IMR-90 (cell line): ENCODE data around the gene WDR76. TPM values are rescaled to one million over a fixed set of nuclear protein-coding genes. Genes with fewer than 3 reads are reported as not detected.

Source experiments
- ATAC-seq: fragments of 200-7000 bp; cut with Tn5 transposase; 2 replicates; pipeline ENCODE4 v1.9.1; 2020; ENCODE audit warnings: low read depth, mild to moderate bottlenecking, moderate library complexity
- BruUV-seq: library from RNA; stranded (reverse); fragments of 400-500 nt; replicated peaks from 2 replicates; lab custom pipeline; 2021; lab: Mats Ljungman, UMichigan
- CTCF ChIA-PET: fragments of 300-600 bp; formaldehyde crosslinking; extraction: SDS; loops from one replicate; lab custom pipeline; 2021; ENCODE audit warnings: antibody characterized with exemption; lab: Yijun Ruan, JAX
- POLR2A ChIA-PET: fragments of 300-600 bp; sonication (Branson Sonifier 250); formaldehyde crosslinking; loops from one replicate; lab custom pipeline; 2022; ENCODE audit warnings: antibody characterized with exemption; ENCODE audit not compliant: unreplicated experiment; lab: Charles Lee
- DNase-seq: peaks from one replicate; pipeline ENCODE4 v3.0.0; 2013
- H2AFZ ChIP-seq: replicated peaks from 2 replicates; pipeline ENCODE3; 2013; ENCODE audit warnings: low read length, mild to moderate bottlenecking; ENCODE audit not compliant: poor library complexity
- H2AK5ac ChIP-seq: 2 replicates; pipeline ENCODE4 v1.6.1; 2013; ENCODE audit warnings: low read depth, low read length, inconsistent platforms
- H2AK9ac ChIP-seq: replicated peaks from 2 replicates; pipeline ENCODE3; 2013; ENCODE audit warnings: mild to moderate bottlenecking, low read depth, low read length, moderate library complexity; ENCODE audit not compliant: poor library complexity
- H2BK120ac ChIP-seq: 2 replicates; pipeline ENCODE4 v1.6.1; 2013; ENCODE audit warnings: low read depth, low read length, inconsistent platforms
- H2BK15ac ChIP-seq: 3 replicates; pipeline ENCODE4 v1.6.1; 2013; ENCODE audit warnings: low read depth, low read length, inconsistent platforms
- H2BK20ac ChIP-seq: 2 replicates; pipeline ENCODE4 v1.6.1; 2013; ENCODE audit warnings: low read depth, mild to moderate bottlenecking, inconsistent platforms, low read length, moderate library complexity
- H2BK5ac ChIP-seq: 2 replicates; pipeline ENCODE4 v1.6.1; 2013; ENCODE audit warnings: mild to moderate bottlenecking, low read depth, low read length, inconsistent platforms; ENCODE audit not compliant: poor library complexity, severe bottlenecking
- H3K14ac ChIP-seq: replicated peaks from 2 replicates; pipeline ENCODE4 v1.6.1; 2013; ENCODE audit warnings: low read depth, low read length, inconsistent platforms
- H3K18ac ChIP-seq: 2 replicates; pipeline ENCODE4 v1.6.1; 2013; ENCODE audit warnings: low read depth, low read length, control low read depth
- H3K23ac ChIP-seq: 2 replicates; pipeline ENCODE4 v1.6.1; 2013; ENCODE audit warnings: low read depth, low read length, inconsistent platforms
- H3K27ac ChIP-seq: 2 replicates; pipeline ENCODE4 v1.5.1; 2013; ENCODE audit warnings: mild to moderate bottlenecking, control low read depth, low read length; ENCODE audit not compliant: insufficient read depth
- H3K27me3 ChIP-seq: 2 replicates; pipeline ENCODE4 v1.6.1; 2013; ENCODE audit warnings: low read length; ENCODE audit not compliant: control insufficient read depth, insufficient read depth
- H3K36me3 ChIP-seq: 2 replicates; pipeline ENCODE4 v1.6.1; 2013; ENCODE audit warnings: low read length, mixed read lengths; ENCODE audit not compliant: control insufficient read depth, insufficient read depth
- H3K4ac ChIP-seq: 2 replicates; pipeline ENCODE4 v1.6.1; 2013; ENCODE audit warnings: low read depth, low read length, inconsistent platforms
- H3K4me1 ChIP-seq: 2 replicates; pipeline ENCODE4 v1.6.1; 2013; ENCODE audit warnings: low read length, mixed read lengths; ENCODE audit not compliant: control insufficient read depth, insufficient read depth
- H3K4me2 ChIP-seq: 2 replicates; pipeline ENCODE4 v1.6.1; 2013; ENCODE audit warnings: low read depth, mild to moderate bottlenecking, control low read depth, low read length, moderate library complexity
- H3K4me3 ChIP-seq: 2 replicates; pipeline ENCODE4 v1.5.1; 2013; ENCODE audit warnings: low read depth, mild to moderate bottlenecking, control low read depth, low read length, moderate library complexity; ENCODE audit not compliant: insufficient read depth
- H3K56ac ChIP-seq: 2 replicates; pipeline ENCODE4 v1.6.1; 2013; ENCODE audit warnings: low read length, inconsistent platforms; ENCODE audit not compliant: insufficient read depth; ENCODE audit errors: extremely low read depth
- H3K79me1 ChIP-seq, 2 experiments: 2 replicates each; pipeline ENCODE4 v1.6.1; 2013; ENCODE audit warnings: low read length in 2 of 2, inconsistent platforms in 1 of 2, low read depth in 1 of 2
- H3K9ac ChIP-seq: 2 replicates; pipeline ENCODE4 v1.6.1; 2013; ENCODE audit warnings: low read depth, low read length, control low read depth
- H3K9me1 ChIP-seq: 2 replicates; pipeline ENCODE4 v1.6.1; 2013; ENCODE audit warnings: low read length, inconsistent platforms; ENCODE audit not compliant: insufficient read depth
- H3K9me3 ChIP-seq: 2 replicates; pipeline ENCODE4 v1.6.1; 2013; ENCODE audit warnings: low read length; ENCODE audit not compliant: control insufficient read depth, insufficient read depth
- H4K20me1 ChIP-seq: 2 replicates; pipeline ENCODE4 v1.6.1; 2013; ENCODE audit warnings: low read length, inconsistent platforms; ENCODE audit not compliant: insufficient read depth
- H4K5ac ChIP-seq: 2 replicates; pipeline ENCODE4 v1.6.1; 2013; ENCODE audit warnings: mild to moderate bottlenecking, low read depth, low read length, control low read depth
- H4K8ac ChIP-seq, 2 experiments: 2 replicates each; pipeline ENCODE4 v1.6.1; 2013; ENCODE audit warnings: low read depth in 2 of 2, low read length in 2 of 2, control low read depth in 1 of 2, inconsistent platforms in 1 of 2
- H4K91ac ChIP-seq: 2 replicates; pipeline ENCODE4 v1.6.1; 2013; ENCODE audit warnings: low read depth, low read length, inconsistent platforms; ENCODE audit not compliant: insufficient read depth
- CEBPB ChIP-seq: IDR thresholded peaks from 2 replicates; pipeline ENCODE4 v1.6.1; 2012; ENCODE audit warnings: low read depth, low read length, improper control_type of control experiment
- POLR2A ChIP-seq: IDR thresholded peaks from 2 replicates; pipeline ENCODE4 v1.6.1; 2012; ENCODE audit warnings: mild to moderate bottlenecking, low read depth, low read length
- WGBS, 2 experiments: methylation state at CpG; one replicate each; pipeline versions ENCODE4 v1.1.5 to v1.1.7; 2013; ENCODE audit warnings: missing lambda C conversion rate in 2 of 2; ENCODE audit not compliant: insufficient read length in 1 of 2; ENCODE audit errors: extremely low coverage in 2 of 2; 5-methylcytosine and 5-hydroxymethylcytosine counted together
- dilution Hi-C: fragments of 300-500 bp; cut with HindIII; formaldehyde crosslinking; loops from one replicate; pipeline ENCODE4 v1.14.3; 2018; ENCODE audit warnings: low sequenced_read_pairs; ENCODE audit not compliant: unreplicated experiment
- in situ Hi-C: fragments of 300-500 bp; cut with MboI; formaldehyde crosslinking; loops from 3 replicates; pipeline ENCODE4 v1.14.3; 2019; ENCODE audit warnings: low sequenced_read_pairs, inconsistent platforms, mixed read lengths
- intact Hi-C: fragments of 100-400 bp; cut with micrococcal nuclease; formaldehyde crosslinking; loops from 2 replicates; pipeline ENCODE4 v1.10.0; 2022
- polyA plus RNA-seq, 3 experiments: library from polyadenylated mRNA; depleted of rRNA; stranded (reverse); fragments of >200 nt; gene quantifications; 2 replicates each; pipeline ENCODE4 v1.2.3, GENCODE V29; 2012; ENCODE audit warnings: low replicate concordance in 1 of 3
- total RNA-seq: library from RNA; depleted of rRNA; stranded (reverse); fragments of >200 nt; gene quantifications from 2 replicates; pipeline ENCODE4 v1.2.3, GENCODE V29; 2012

The WDR76 gene
- total and polyA plus RNA-seq, 2 of the 4 experiments (the other 2 are of a cell fraction) = 4.8 to 25.8 TPM

- Histone ChIP-seq H3K36me3 (peaks cover 8% of the 10 kb centered on the region), H2AFZ (no peak overlapping the region), H3K9me3 (no peaks in the 10 kb centered on the region), H4K8ac (no peak overlapping the region), H4K20me1 (no peaks in the 10 kb centered on the region), H3K79me1 (peaks cover 0 to 4% of the 10 kb centered on the region in 2 experiments; a peak in 2 of 4 replicates), H3K27ac (no peak overlapping the region), H3K56ac (no peak overlapping the region), H3K18ac (no peak overlapping the region), H2BK5ac (no peak overlapping the region), H3K4me2 (no peak overlapping the region), H2BK15ac (no peak overlapping the region), H3K9me1 (no peaks in the 10 kb centered on the region), H3K4ac (no peak overlapping the region), H3K23ac (no peak overlapping the region), H3K4me1 (no peaks in the 10 kb centered on the region), H2AK9ac (no peak overlapping the region), H3K14ac (no peak overlapping the region), H3K27me3 (no peaks in the 10 kb centered on the region), H3K9ac (no peak overlapping the region), H2BK20ac (no peak overlapping the region), H4K91ac (no peak overlapping the region), H4K5ac (no peak overlapping the region), H3K4me3 (no peak overlapping the region), H2AK5ac (no peak overlapping the region), H2BK120ac (no peak overlapping the region)
- in situ Hi-C loops = no loop called here
- BruUV-seq = no TSS peak
- intact Hi-C loops = no loop called here
- no peak for ATAC-seq
- CTCF ChIA-PET = no interaction called here
- no CpG with 5 or more reads among the region's 3 CpGs for WGBS, 2 experiments
- TF ChIP-seq POLR2A = no peak
- TF ChIP-seq CEBPB = no peak
- dilution Hi-C loops = no loop called here
- DNase-seq = no peak
- POLR2A ChIA-PET = interaction anchor here (0.6 kb wide), 1 partner anchor 1691 kb away, joined by 11 read pairs; no protein-coding TSS in a partner anchor
Measured at GRCh38 chr15:43851251-43851650, 24.4 kb downstream of the WDR76 start.
